GM12878 (cell line): ENCODE measurements around the gene RABEP2.

Experiments
- CREM ChIP-seq: IDR thresholded peaks from 2 replicates; pipeline ENCODE4 v1.6.1; 2014; ENCODE audit warnings: antibody characterized with exemption, low read depth
- EZH2 ChIP-seq: IDR thresholded peaks from 2 replicates; pipeline ENCODE4 v1.6.1; 2012; ENCODE audit warnings: low read depth, mild to moderate bottlenecking, control low read depth, inconsistent platforms, low read length, borderline replicate concordance; ENCODE audit not compliant: control insufficient read depth
- POLR2A ChIP-seq: IDR thresholded peaks from 2 replicates; pipeline ENCODE4 v1.6.1; 2011; ENCODE audit warnings: low read depth, mild to moderate bottlenecking, low read length
- RAD21 ChIP-seq: IDR thresholded peaks from 2 replicates; pipeline ENCODE4 v1.6.1; 2011; ENCODE audit warnings: mild to moderate bottlenecking, low read depth, low read length, moderate library complexity; ENCODE audit not compliant: insufficient read depth
- YY1 ChIP-seq: IDR thresholded peaks from 2 replicates; pipeline ENCODE4 v1.6.1; 2011; ENCODE audit warnings: low read depth, mild to moderate bottlenecking, low read length
- TF ChIP-seq, protein P1 (sequence below), 3 experiments: IDR thresholded peaks in 2 of 3; conservative IDR thresholded peaks in 1 of 3; 2 replicates each; pipeline ENCODE4 v1.5.1; 2011; ENCODE audit warnings: low read depth in 3 of 3, low read length in 3 of 3, mild to moderate bottlenecking in 3 of 3, control low read depth in 2 of 3, moderate library complexity in 2 of 3, inconsistent platforms in 1 of 3, mixed read lengths in 1 of 3; ENCODE audit not compliant: control insufficient read depth in 2 of 3, insufficient read depth in 1 of 3; ENCODE audit errors: extremely low read depth in 1 of 3
- TF ChIP-seq, protein P2 (sequence below): IDR thresholded peaks from 2 replicates; pipeline ENCODE4 v1.6.1; 2012; ENCODE audit warnings: low read depth, low read length, improper control_type of control experiment

DNA sequence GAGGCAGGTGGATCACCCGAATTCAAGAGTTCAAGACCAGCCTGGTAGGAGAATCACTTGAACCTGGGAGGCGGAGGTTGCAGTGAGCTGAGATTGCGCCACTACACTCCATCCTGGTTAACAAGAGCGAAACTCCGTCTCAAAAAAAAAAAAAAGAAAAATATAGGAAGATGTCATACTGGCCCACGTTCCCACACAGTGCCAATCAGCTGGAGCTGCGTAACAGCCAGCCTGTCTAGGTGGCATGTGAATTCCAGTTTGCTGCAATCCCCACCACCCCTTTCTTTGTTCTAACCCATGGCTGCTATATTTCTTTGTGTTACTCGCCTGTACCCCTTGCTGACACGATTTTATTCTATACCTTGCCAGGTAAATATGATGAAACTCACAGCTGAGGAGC, 33.2 kb upstream of the RABEP2 start:
- TF ChIP-seq, protein P1, sequence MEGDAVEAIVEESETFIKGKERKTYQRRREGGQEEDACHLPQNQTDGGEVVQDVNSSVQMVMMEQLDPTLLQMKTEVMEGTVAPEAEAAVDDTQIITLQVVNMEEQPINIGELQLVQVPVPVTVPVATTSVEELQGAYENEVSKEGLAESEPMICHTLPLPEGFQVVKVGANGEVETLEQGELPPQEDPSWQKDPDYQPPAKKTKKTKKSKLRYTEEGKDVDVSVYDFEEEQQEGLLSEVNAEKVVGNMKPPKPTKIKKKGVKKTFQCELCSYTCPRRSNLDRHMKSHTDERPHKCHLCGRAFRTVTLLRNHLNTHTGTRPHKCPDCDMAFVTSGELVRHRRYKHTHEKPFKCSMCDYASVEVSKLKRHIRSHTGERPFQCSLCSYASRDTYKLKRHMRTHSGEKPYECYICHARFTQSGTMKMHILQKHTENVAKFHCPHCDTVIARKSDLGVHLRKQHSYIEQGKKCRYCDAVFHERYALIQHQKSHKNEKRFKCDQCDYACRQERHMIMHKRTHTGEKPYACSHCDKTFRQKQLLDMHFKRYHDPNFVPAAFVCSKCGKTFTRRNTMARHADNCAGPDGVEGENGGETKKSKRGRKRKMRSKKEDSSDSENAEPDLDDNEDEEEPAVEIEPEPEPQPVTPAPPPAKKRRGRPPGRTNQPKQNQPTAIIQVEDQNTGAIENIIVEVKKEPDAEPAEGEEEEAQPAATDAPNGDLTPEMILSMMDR (IDR thresholded peaks at IDR 0.05 in 2 of 3, conservative IDR thresholded peaks at IDR 0.05 in 1 of 3; ENCODE audit: control insufficient read depth in 2 of 3, extremely low read depth in 1 of 3, insufficient read depth in 1 of 3, low read depth in 3 of 3, low read length in 3 of 3): no peak
- no peak for TF ChIP-seq CREM
- no peak for TF ChIP-seq YY1
- TF ChIP-seq, protein P2, sequence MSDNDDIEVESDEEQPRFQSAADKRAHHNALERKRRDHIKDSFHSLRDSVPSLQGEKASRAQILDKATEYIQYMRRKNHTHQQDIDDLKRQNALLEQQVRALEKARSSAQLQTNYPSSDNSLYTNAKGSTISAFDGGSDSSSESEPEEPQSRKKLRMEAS: no peak
- TF ChIP-seq POLR2A: no peak
- no peak for TF ChIP-seq EZH2
- TF ChIP-seq RAD21: no peak
